A673 (cell line): ENCODE measurements around the gene DDAH1.

ENCODE experiments used
- CTCF ChIP-seq: fragments of 300-800, 200-600 bp; sonication (generic); conservative IDR thresholded peaks from 2 replicates; pipeline ENCODE4 v1.5.1; 2017; ENCODE audit warnings: low read depth, mild to moderate bottlenecking, antibody characterized with exemption, low read length, moderate library complexity, mixed read lengths
- EZH2 ChIP-seq: fragments of 200-600 bp; sonication (generic); IDR thresholded peaks from 2 replicates; pipeline ENCODE4 v1.6.1; 2017; ENCODE audit warnings: borderline replicate concordance, low read depth, mild to moderate bottlenecking, mixed read lengths, antibody characterized with exemption, low read length; ENCODE audit not compliant: poor library complexity, severe bottlenecking

GRCh38 chr1:85334962-85335361 is 130.0 kb downstream of the DDAH1 start:
- TF ChIP-seq CTCF (no peak), EZH2 (no peak)
